Measurements from ENCODE around the gene PDZD8. TPM values are rescaled to one million over a fixed set of nuclear protein-coding genes. Genes with fewer than 3 reads are reported as not detected.
"Not testable (repeated sequence)": the region's sequence is repeated elsewhere in the genome, so short reads cannot be mapped to it uniquely, and the experiment has no call there.

PDZD8 gene
- polyA plus RNA-seq, 1 experiment: 13.6 TPM

- ChIA-PET CTCF (interaction anchor here (1.2 to 6.2 kb wide), 4 partner anchors 8 to 98 kb away, joined by 5 to 124 read pairs (median 10); no protein-coding TSS in a partner anchor), POLR2A (no interaction called here)
- no peaks in the 10 kb centered on the region for H3K27me3 ChIP-seq (ENCODE audit: control insufficient read depth, insufficient read depth, low read length)
- no peak for TF ChIP-seq CTCF (IDR thresholded peaks at IDR 0.05; ENCODE audit: insufficient read depth, low read depth, low read length)
- DNase-seq (ENCODE audit: low read depth): no peak
- no peaks in the 10 kb centered on the region for H3K36me3 ChIP-seq (ENCODE audit: control insufficient read depth, insufficient read depth, low read length)
- no peak overlapping the region for H3K4me3 ChIP-seq (ENCODE audit: low read depth, low read length)
These were observed 58.5 kb downstream of the PDZD8 start for GRCh38 chr10:117316701-117317100.

GRCh38 chr10:117313641-117314040 is 61.6 kb downstream of the PDZD8 start:
- POLR2A ChIA-PET: no interaction called here
- Histone ChIP-seq H3K36me3 (ENCODE audit: control insufficient read depth, insufficient read depth, low read length) (no peaks in the 10 kb centered on the region), H3K27me3 (ENCODE audit: control insufficient read depth, insufficient read depth, low read length) (no peaks in the 10 kb centered on the region), H3K4me3 (ENCODE audit: low read depth, low read length) (no peak overlapping the region)
- CTCF ChIA-PET: interaction anchor here (0.6 to 3.0 kb wide), 3 partner anchors 10 to 750 kb away, joined by 3 to 9 read pairs (median 4); no protein-coding TSS in a partner anchor
- TF ChIP-seq CTCF (IDR thresholded peaks at IDR 0.05; ENCODE audit: insufficient read depth, low read depth, low read length): no peak
- DNase-seq (ENCODE audit: low read depth): no peak

- DNase-seq (ENCODE audit: low read depth): no peak
- ChIA-PET POLR2A (no interaction called here), CTCF (interaction anchor here (1.5 to 3.0 kb wide), 2 partner anchors 11 to 96 kb away, joined by 4 to 9 read pairs; no protein-coding TSS in a partner anchor)
- H3K27me3 ChIP-seq (ENCODE audit: control insufficient read depth, insufficient read depth, low read length): no peaks in the 10 kb centered on the region
- H3K4me3 ChIP-seq (ENCODE audit: low read depth, low read length): no peak overlapping the region
- TF ChIP-seq CTCF (IDR thresholded peaks at IDR 0.05; ENCODE audit: insufficient read depth, low read depth, low read length): no peak
- no peaks in the 10 kb centered on the region for H3K36me3 ChIP-seq (ENCODE audit: control insufficient read depth, insufficient read depth, low read length)
These were observed 62.8 kb downstream of the PDZD8 start for GRCh38 chr10:117312430-117312829.

- no peak overlapping the region for H3K4me3 ChIP-seq (ENCODE audit: low read depth, low read length)
- ChIA-PET CTCF (interaction anchor here (1.6 kb wide), 1 partner anchor 94 kb away, joined by 5 read pairs; no protein-coding TSS in a partner anchor), POLR2A (no interaction called here)
- TF ChIP-seq CTCF (IDR thresholded peaks at IDR 0.05; ENCODE audit: insufficient read depth, low read depth, low read length): no peak
- no peak for DNase-seq (ENCODE audit: low read depth)
- H3K36me3 ChIP-seq (ENCODE audit: control insufficient read depth, insufficient read depth, low read length): no peaks in the 10 kb centered on the region
- no peaks in the 10 kb centered on the region for H3K27me3 ChIP-seq (ENCODE audit: control insufficient read depth, insufficient read depth, low read length)
These were observed 64.0 kb downstream of the PDZD8 start for GRCh38 chr10:117311261-117311660.

- DNase-seq (ENCODE audit: low read depth): no peak
- Histone ChIP-seq H3K27me3 (ENCODE audit: control insufficient read depth, insufficient read depth, low read length) (no peaks in the 10 kb centered on the region), H3K36me3 (ENCODE audit: control insufficient read depth, insufficient read depth, low read length) (no peaks in the 10 kb centered on the region; the same call in 1 of the 2 replicates), H3K4me3 (ENCODE audit: low read depth, low read length) (no peak overlapping the region)
- CTCF ChIA-PET: no interaction called here
- POLR2A ChIA-PET: no interaction called here
- TF ChIP-seq CTCF (IDR thresholded peaks at IDR 0.05; ENCODE audit: insufficient read depth, low read depth, low read length): no peak
These were observed 68.6 kb downstream of the PDZD8 start for GRCh38 chr10:117306674-117307073.

GRCh38 chr10:117303451-117303850 is 71.8 kb downstream of the PDZD8 start:
- H3K27me3 ChIP-seq (ENCODE audit: control insufficient read depth, insufficient read depth, low read length); DNase-seq (ENCODE audit: low read depth); POLR2A ChIA-PET; H3K36me3 ChIP-seq (ENCODE audit: control insufficient read depth, insufficient read depth, low read length); CTCF ChIA-PET; H3K4me3 ChIP-seq (ENCODE audit: low read depth, low read length): not testable (repeated sequence)
